H1 (cell line): ENCODE results near the gene SEMA7A. TPM values are rescaled to one million over a fixed set of nuclear protein-coding genes. Genes with fewer than 3 reads are reported as not detected.

ENCODE experiments used
- CTCF ChIA-PET: fragments of 300-600 bp; sonication (Branson Sonifier 250); formaldehyde crosslinking; loops from one replicate; lab custom pipeline; 2021; ENCODE audit not compliant: partially characterized antibody; lab: Charles Lee
- POLR2A ChIA-PET: fragments of 300-600 bp; sonication (Branson Sonifier 250); formaldehyde crosslinking; loops from one replicate; lab custom pipeline; 2021; ENCODE audit warnings: inconsistent platforms; ENCODE audit not compliant: partially characterized antibody; lab: Charles Lee
- DNase-seq, 2 experiments: peaks; one replicate each; pipeline versions ENCODE4 v3.0.0 to v3.0.0-alpha.2; 2010 to 2022; ENCODE audit warnings: low spot score in 2 of 2, low read depth in 1 of 2, mixed read lengths in 1 of 2
- FAIRE-seq: peaks from 2 replicates; lab custom pipeline; 2011; peaks lifted over from hg19 to GRCh38; lab: Jason Lieb, UNC
- H2AFZ ChIP-seq: 2 replicates; pipeline ENCODE4 v1.8.1; 2012; ENCODE audit warnings: low read length, inconsistent platforms
- H2AK5ac ChIP-seq: 2 replicates; pipeline ENCODE4 v1.6.1; 2013; ENCODE audit warnings: low read depth, low read length
- H2BK120ac ChIP-seq: replicated peaks from 2 replicates; pipeline ENCODE3; 2013; ENCODE audit warnings: low read depth, low read length, inconsistent platforms
- H2BK12ac ChIP-seq: 2 replicates; pipeline ENCODE4 v1.6.1; 2013; ENCODE audit warnings: low read depth, low read length
- H2BK15ac ChIP-seq: 2 replicates; pipeline ENCODE4 v1.6.1; 2013; ENCODE audit warnings: low read length
- H2BK20ac ChIP-seq: 2 replicates; pipeline ENCODE4 v1.6.1; 2013; ENCODE audit warnings: low read length
- H2BK5ac ChIP-seq: 2 replicates; pipeline ENCODE4 v1.6.1; 2013; ENCODE audit warnings: low read depth, low read length
- H3K14ac ChIP-seq: 2 replicates; pipeline ENCODE4 v1.6.1; 2013; ENCODE audit warnings: inconsistent platforms; ENCODE audit not compliant: insufficient read length
- H3K18ac ChIP-seq: 2 replicates; pipeline ENCODE4 v1.6.1; 2013; ENCODE audit warnings: low read length; ENCODE audit errors: extremely low read depth
- H3K23ac ChIP-seq: 2 replicates; pipeline ENCODE4 v1.6.1; 2013; ENCODE audit warnings: inconsistent platforms; ENCODE audit not compliant: insufficient read length
- H3K23me2 ChIP-seq: 2 replicates; pipeline ENCODE4 v1.6.1; 2013; ENCODE audit warnings: low read depth, low read length
- H3K27ac ChIP-seq: 2 replicates; pipeline ENCODE4 v1.6.1; 2011; ENCODE audit warnings: low read depth, low read length, inconsistent platforms
- H3K27me3 ChIP-seq, 4 experiments: replicated peaks in 1 of 4; 1 replicate in 1 of 4; 2 replicates in 3 of 4; pipeline versions ENCODE4 v1.6.1 to v1.8.1; 2011 to 2013; ENCODE audit warnings: low read length in 3 of 4, mild to moderate bottlenecking in 3 of 4, inconsistent platforms in 2 of 4, mixed read lengths in 2 of 4, moderate library complexity in 1 of 4; ENCODE audit not compliant: control insufficient read depth in 3 of 4, insufficient read depth in 3 of 4; ENCODE audit errors: extremely low read depth in 1 of 4
- H3K36me3 ChIP-seq, 4 experiments: 2 replicates each; pipeline versions ENCODE4 v1.6.1 to v1.8.1; 2011 to 2013; ENCODE audit warnings: mild to moderate bottlenecking in 4 of 4, low read length in 3 of 4, moderate library complexity in 2 of 4, control low read depth in 1 of 4, inconsistent platforms in 1 of 4; ENCODE audit not compliant: insufficient read depth in 4 of 4, control insufficient read depth in 2 of 4
- H3K4ac ChIP-seq: replicated peaks from 2 replicates; pipeline ENCODE3; 2013; ENCODE audit warnings: low read length, low read depth, mixed read lengths, inconsistent platforms; ENCODE audit not compliant: insufficient read length
- H3K4me1 ChIP-seq, 4 experiments: replicated peaks in 1 of 4; 1 replicate in 1 of 4; 2 replicates in 3 of 4; pipeline versions ENCODE4 v1.6.1 to v1.8.1; 2011 to 2013; ENCODE audit warnings: low read length in 3 of 4, inconsistent platforms in 2 of 4, mixed read lengths in 1 of 4; ENCODE audit not compliant: insufficient read depth in 4 of 4, control insufficient read depth in 3 of 4
- H3K4me2 ChIP-seq, 2 experiments: 2 replicates each; pipeline versions ENCODE4 v1.6.1 to v1.8.1; 2011 to 2013; ENCODE audit warnings: low read depth in 2 of 2, low read length in 2 of 2, control low read depth in 1 of 2, inconsistent platforms in 1 of 2, mild to moderate bottlenecking in 1 of 2; ENCODE audit not compliant: insufficient read depth in 1 of 2
- H3K4me3 ChIP-seq, 4 experiments: fragments of 200-600, 300-600 bp in 1 of 4; sonication (generic), shearing (Covaris generic), sonication (Bioruptor Twin) in 1 of 4; 2 replicates each; pipeline versions ENCODE4 v1.5.1 to v1.8.1; 2011 to 2016; ENCODE audit warnings: low read length in 4 of 4, low read depth in 3 of 4, control low read depth in 2 of 4, inconsistent platforms in 2 of 4, mild to moderate bottlenecking in 2 of 4, mixed read lengths in 1 of 4, moderate library complexity in 1 of 4; ENCODE audit not compliant: insufficient read depth in 2 of 4; ENCODE audit errors: extremely low read depth in 1 of 4
- H3K56ac ChIP-seq: replicated peaks from 2 replicates; pipeline ENCODE3; 2013; ENCODE audit warnings: low read depth, mild to moderate bottlenecking, mixed read lengths, low read length, inconsistent platforms; ENCODE audit not compliant: insufficient read length
- H3K79me1 ChIP-seq: 2 replicates; pipeline ENCODE4 v1.6.1; 2013; ENCODE audit warnings: low read depth, low read length, control low read depth
- H3K79me2 ChIP-seq, 2 experiments: 2 replicates each; pipeline versions ENCODE4 v1.6.1 to v1.8.1; 2012 to 2013; ENCODE audit warnings: low read length in 2 of 2, mild to moderate bottlenecking in 2 of 2, inconsistent platforms in 1 of 2; ENCODE audit not compliant: insufficient read depth in 2 of 2, control insufficient read depth in 1 of 2
- H3K9ac ChIP-seq, 4 experiments: replicated peaks in 1 of 4; 1 replicate in 1 of 4; 2 replicates in 3 of 4; pipeline versions ENCODE4 v1.6.1 to v1.8.1; 2011 to 2013; ENCODE audit warnings: low read depth in 3 of 4, low read length in 3 of 4, control low read depth in 2 of 4, mild to moderate bottlenecking in 2 of 4, moderate library complexity in 2 of 4, inconsistent platforms in 1 of 4; ENCODE audit errors: extremely low read depth in 1 of 4
- H3K9me3 ChIP-seq, 2 experiments: 2 replicates each; pipeline versions ENCODE4 v1.6.1 to v1.8.1; 2012 to 2013; ENCODE audit warnings: mild to moderate bottlenecking in 2 of 2, moderate library complexity in 2 of 2, control low read depth in 1 of 2, inconsistent platforms in 1 of 2, low read depth in 1 of 2, low read length in 1 of 2, mixed read lengths in 1 of 2; ENCODE audit not compliant: insufficient read depth in 2 of 2
- H4K20me1 ChIP-seq, 2 experiments: replicated peaks in 1 of 2; 2 replicates each; pipeline versions ENCODE3 to v1.8.1; 2011 to 2013; ENCODE audit warnings: inconsistent platforms in 2 of 2, low read length in 2 of 2, mild to moderate bottlenecking in 1 of 2; ENCODE audit not compliant: insufficient read depth in 2 of 2, control insufficient read depth in 1 of 2
- H4K5ac ChIP-seq: 2 replicates; pipeline ENCODE4 v1.6.1; 2013; ENCODE audit warnings: low read length, low read depth, mixed read lengths, inconsistent platforms; ENCODE audit not compliant: insufficient read length
- H4K8ac ChIP-seq: 2 replicates; pipeline ENCODE4 v1.8.0; 2013; ENCODE audit warnings: mild to moderate bottlenecking, moderate library complexity, low read length, inconsistent platforms; ENCODE audit not compliant: insufficient read depth; ENCODE audit errors: extremely low read depth
- H4K91ac ChIP-seq: replicated peaks from 2 replicates; pipeline ENCODE3; 2013; ENCODE audit warnings: low read length, mixed read lengths, inconsistent platforms; ENCODE audit not compliant: insufficient read length
- WGBS, 2 experiments: shearing (Covaris generic) in 1 of 2; methylation state at CpG; one replicate each; pipeline versions ENCODE4 v1.1.6 to v1.1.7; 2013 to 2015; ENCODE audit warnings: low lambda C conversion rate in 2 of 2, mixed read lengths in 2 of 2, inconsistent platforms in 1 of 2, low coverage in 1 of 2, missing lambda C conversion rate in 1 of 2; ENCODE audit not compliant: insufficient replicate concordance in 2 of 2, insufficient coverage in 1 of 2, insufficient read length in 1 of 2; ENCODE audit errors: extremely low coverage in 1 of 2, missing lambda C conversion rate in 1 of 2; 5-methylcytosine and 5-hydroxymethylcytosine counted together
- polyA plus RNA-seq, 7 experiments: library from polyadenylated mRNA; depleted of rRNA in 3 of 7; stranded (reverse) in 5 of 7; unstranded in 2 of 7; fragments of >200 nt in 5 of 7; fragments of 200-250 nt in 2 of 7; gene quantifications; 1 replicate in 5 of 7; 2 replicates in 1 of 7; 4 replicates in 1 of 7; pipeline versions ENCODE4 v1.2.1 to v1.2.3, GENCODE V29; 2011 to 2013; ENCODE audit warnings: missing spikeins in 2 of 7, mixed read lengths in 2 of 7
- total RNA-seq: library from RNA; stranded (reverse); fragmentation: NEBNext Ultra II Directional; extraction: Animal tissue kit (Norgen Biotek cat#: 25700); gene quantifications from 2 replicates; pipeline ENCODE4 v1.2.1, GENCODE V29; 2021

The SEMA7A gene
- total and polyA plus RNA-seq, 2 of the 8 experiments (the other 6 are each of a cell fraction or from before 2014, with no cell fraction given), result 10.7 to 15.0 TPM

GRCh38 chr15:74399100-74399499 lies 34.7 kb downstream of the SEMA7A start:
- WGBS, 2 experiments, result 81% methylated on average over 3 of the region's 3 CpGs; no CpG with 5 or more reads in 1 of the 2 experiments
- no peak overlapping the region for H2AFZ ChIP-seq
- FAIRE-seq, result no peak
- no peak overlapping the region for H4K8ac ChIP-seq
- H2BK120ac ChIP-seq, result no peak overlapping the region
- H3K4me1 ChIP-seq, result peaks cover 0 to 10% (median 7%) of the 10 kb centered on the region in 4 experiments; a peak in 4 of 7 replicates
- POLR2A ChIA-PET, result no interaction called here
- H3K27me3 ChIP-seq, result no peaks in the 10 kb centered on the region; a peak in 1 of 7 replicates
- no peak overlapping the region for H2BK12ac ChIP-seq
- H3K9me3 ChIP-seq, result no peaks in the 10 kb centered on the region
- H3K4ac ChIP-seq, result no peak overlapping the region
- H3K79me2 ChIP-seq, result no peaks in the 10 kb centered on the region
- no peak overlapping the region for H3K4me3 ChIP-seq
- H3K18ac ChIP-seq, result no peak overlapping the region
- no peak overlapping the region for H4K91ac ChIP-seq
- no peak overlapping the region for H3K23ac ChIP-seq
- no peak overlapping the region for H3K9ac ChIP-seq
- no peaks in the 10 kb centered on the region for H4K20me1 ChIP-seq
- H4K5ac ChIP-seq, result no peak overlapping the region
- H2BK20ac ChIP-seq, result no peak overlapping the region
- no peaks in the 10 kb centered on the region for H3K79me1 ChIP-seq
- H3K36me3 ChIP-seq, result no peaks in the 10 kb centered on the region
- no peak overlapping the region for H3K14ac ChIP-seq
- H3K4me2 ChIP-seq, result no peak overlapping the region
- H2AK5ac ChIP-seq, result no peak overlapping the region
- CTCF ChIA-PET, result interaction anchor here (1.1 kb wide), 1 partner anchor 10 kb away, joined by 3 read pairs; no protein-coding TSS in a partner anchor
- no peak overlapping the region for H3K27ac ChIP-seq
- no peak for DNase-seq
- no peak overlapping the region for H3K56ac ChIP-seq
- H3K23me2 ChIP-seq, result no peaks in the 10 kb centered on the region; the same call in 1 of the 2 replicates
- H2BK5ac ChIP-seq, result no peak overlapping the region
- no peak overlapping the region for H2BK15ac ChIP-seq
